Measurements from ENCODE around the gene SPECC1. TPM values are rescaled to one million over a fixed set of nuclear protein-coding genes. Genes with fewer than 3 reads are reported as not detected.
"Not testable (repeated sequence)": the region's sequence is repeated elsewhere in the genome, so short reads cannot be mapped to it uniquely, and the experiment has no call there.

SPECC1 gene
- total and polyA plus RNA-seq, 9 of the 15 experiments (the other 6 are each of a cell fraction or from before 2014, with no cell fraction given): 2.4 to 19.6 (median 14.7) TPM

DNA sequence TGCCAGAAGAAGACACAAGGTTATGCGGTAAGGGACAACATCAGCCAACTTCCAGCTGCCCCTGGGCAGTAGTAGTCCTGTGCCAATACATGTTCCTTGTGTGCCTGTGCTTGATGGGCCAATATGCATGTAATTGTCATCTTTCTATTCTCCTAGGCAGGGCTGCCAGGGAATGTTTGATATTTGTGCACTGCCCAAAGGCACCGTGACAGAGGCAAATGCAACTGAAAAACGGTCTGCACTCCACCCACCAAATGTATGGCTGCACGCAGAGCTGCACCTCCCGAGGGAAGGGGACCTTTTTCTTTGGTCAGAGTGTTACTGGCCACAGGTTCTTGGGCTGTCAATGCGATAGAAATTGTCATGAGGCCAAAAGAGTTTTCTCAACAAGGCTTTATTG, 251.1 kb downstream of the SPECC1 start (continued):
- no peak for TF ChIP-seq SLC30A9 (CRISPR knock-in tag; IDR thresholded peaks at IDR 0.05)
- no peak for TF ChIP-seq PURB (CRISPR knock-in tag; IDR thresholded peaks at IDR 0.05; ENCODE audit: low read depth)

DNA sequence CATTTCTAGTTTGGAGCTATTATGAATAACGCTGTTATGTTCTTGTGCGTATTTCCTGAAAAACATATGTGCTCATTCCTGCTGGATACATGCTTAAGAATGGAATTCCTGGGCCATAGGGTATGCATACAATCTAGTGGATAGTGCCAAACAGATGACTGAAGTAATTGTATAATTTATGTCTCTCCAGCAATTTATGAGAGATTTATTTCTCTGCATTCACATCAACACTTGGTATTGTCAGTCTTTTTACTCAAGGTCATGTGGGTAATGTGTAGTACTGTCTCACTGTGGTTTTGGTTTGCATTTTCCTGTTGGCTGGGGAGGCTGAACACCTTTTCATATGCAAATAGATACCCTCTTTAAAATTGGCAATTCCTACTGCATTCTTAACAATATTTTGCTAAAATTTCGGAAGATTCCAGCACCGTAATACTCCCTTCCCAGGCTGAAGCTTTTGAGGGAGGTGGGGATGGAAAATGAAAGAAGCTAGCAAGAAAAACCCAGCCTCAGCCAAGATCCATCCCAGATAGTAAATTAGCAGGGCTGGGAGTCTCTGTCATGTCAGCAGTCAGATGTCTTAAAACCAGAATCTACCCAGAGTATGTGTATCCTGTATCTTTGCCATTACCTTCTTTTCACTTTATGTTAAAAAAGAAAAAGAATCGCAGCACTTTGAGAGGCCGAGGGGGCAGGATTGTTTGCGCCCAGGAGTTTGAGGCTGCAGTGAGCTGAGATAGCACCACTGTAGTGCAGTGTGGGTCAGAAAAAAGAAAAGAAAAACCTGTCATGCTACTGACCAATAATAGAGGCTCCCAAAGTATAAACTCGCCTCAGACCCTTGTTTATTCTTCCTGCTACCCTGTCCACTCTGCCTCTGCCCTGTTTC, 253.3 kb downstream of the SPECC1 start:
- Histone ChIP-seq H3K27me3 (ENCODE audit: control insufficient read depth in 2 of 2, insufficient read depth in 2 of 2, low read length in 2 of 2) (no peaks in the 10 kb centered on the region), H3K4me1 (replicated peaks in 1 of 2; ENCODE audit: control insufficient read depth in 2 of 2, insufficient read depth in 2 of 2, low read length in 2 of 2) (peaks cover 4 to 8% of the 10 kb centered on the region in 2 experiments; a peak in 4 of 5 replicates), H3K4me2 (ENCODE audit: insufficient read depth, low read length) (no peak overlapping the region), H3K36me3 (ENCODE audit: control insufficient read depth, insufficient read depth, low read length) (peaks cover 10% of the 10 kb centered on the region; the same call in 2 of the 3 replicates), H3K9ac (ENCODE audit: insufficient read depth in 1 of 2, low read depth in 2 of 2, low read length in 2 of 2) (no peak overlapping the region), H4K20me1 (replicated peaks; ENCODE audit: control insufficient read depth, insufficient read depth, low read length) (no peaks in the 10 kb centered on the region), H3K4me3 (no peak overlapping the region), H2AFZ (ENCODE audit: low read depth, low read length) (no peak overlapping the region), H3K9me1 (ENCODE audit: control insufficient read depth, insufficient read depth, low read length) (no peaks in the 10 kb centered on the region), H3K9me3 (replicated peaks; ENCODE audit: control insufficient read depth, insufficient read depth, low read depth, low read length) (no peaks in the 10 kb centered on the region), H3K79me2 (ENCODE audit: control insufficient read depth, insufficient read depth, low read length) (no peaks in the 10 kb centered on the region), H3K27ac (ENCODE audit: extremely low read depth, low read depth, low read length) (no peak overlapping the region)
- ChIA-PET CTCF (ENCODE audit: low intra/inter-chr PET ratio) (no interaction called here), POLR2A (interaction anchor here (0.6 kb wide), 1 partner anchor 9 kb away, joined by 3 read pairs; no protein-coding TSS in a partner anchor)
- TF ChIP-seq CBX2 (IDR thresholded peaks at IDR 0.05; ENCODE audit: insufficient read depth, low read length, poor library complexity, severe bottlenecking) (no peak), PURB (CRISPR knock-in tag; IDR thresholded peaks at IDR 0.05; ENCODE audit: low read depth) (no peak)
- TF ChIP-seq, protein P1, sequence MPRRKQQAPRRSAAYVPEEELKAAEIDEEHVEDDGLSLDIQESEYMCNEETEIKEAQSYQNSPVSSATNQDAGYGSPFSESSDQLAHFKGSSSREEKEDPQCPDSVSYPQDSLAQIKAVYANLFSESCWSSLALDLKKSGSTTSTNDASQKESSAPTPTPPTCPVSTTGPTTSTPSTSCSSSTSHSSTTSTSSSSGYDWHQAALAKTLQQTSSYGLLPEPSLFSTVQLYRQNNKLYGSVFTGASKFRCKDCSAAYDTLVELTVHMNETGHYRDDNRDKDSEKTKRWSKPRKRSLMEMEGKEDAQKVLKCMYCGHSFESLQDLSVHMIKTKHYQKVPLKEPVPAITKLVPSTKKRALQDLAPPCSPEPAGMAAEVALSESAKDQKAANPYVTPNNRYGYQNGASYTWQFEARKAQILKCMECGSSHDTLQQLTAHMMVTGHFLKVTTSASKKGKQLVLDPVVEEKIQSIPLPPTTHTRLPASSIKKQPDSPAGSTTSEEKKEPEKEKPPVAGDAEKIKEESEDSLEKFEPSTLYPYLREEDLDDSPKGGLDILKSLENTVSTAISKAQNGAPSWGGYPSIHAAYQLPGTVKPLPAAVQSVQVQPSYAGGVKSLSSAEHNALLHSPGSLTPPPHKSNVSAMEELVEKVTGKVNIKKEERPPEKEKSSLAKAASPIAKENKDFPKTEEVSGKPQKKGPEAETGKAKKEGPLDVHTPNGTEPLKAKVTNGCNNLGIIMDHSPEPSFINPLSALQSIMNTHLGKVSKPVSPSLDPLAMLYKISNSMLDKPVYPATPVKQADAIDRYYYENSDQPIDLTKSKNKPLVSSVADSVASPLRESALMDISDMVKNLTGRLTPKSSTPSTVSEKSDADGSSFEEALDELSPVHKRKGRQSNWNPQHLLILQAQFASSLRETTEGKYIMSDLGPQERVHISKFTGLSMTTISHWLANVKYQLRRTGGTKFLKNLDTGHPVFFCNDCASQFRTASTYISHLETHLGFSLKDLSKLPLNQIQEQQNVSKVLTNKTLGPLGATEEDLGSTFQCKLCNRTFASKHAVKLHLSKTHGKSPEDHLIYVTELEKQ (CRISPR knock-in tag; IDR thresholded peaks at IDR 0.05): no peak
- TF ChIP-seq, protein P2, sequence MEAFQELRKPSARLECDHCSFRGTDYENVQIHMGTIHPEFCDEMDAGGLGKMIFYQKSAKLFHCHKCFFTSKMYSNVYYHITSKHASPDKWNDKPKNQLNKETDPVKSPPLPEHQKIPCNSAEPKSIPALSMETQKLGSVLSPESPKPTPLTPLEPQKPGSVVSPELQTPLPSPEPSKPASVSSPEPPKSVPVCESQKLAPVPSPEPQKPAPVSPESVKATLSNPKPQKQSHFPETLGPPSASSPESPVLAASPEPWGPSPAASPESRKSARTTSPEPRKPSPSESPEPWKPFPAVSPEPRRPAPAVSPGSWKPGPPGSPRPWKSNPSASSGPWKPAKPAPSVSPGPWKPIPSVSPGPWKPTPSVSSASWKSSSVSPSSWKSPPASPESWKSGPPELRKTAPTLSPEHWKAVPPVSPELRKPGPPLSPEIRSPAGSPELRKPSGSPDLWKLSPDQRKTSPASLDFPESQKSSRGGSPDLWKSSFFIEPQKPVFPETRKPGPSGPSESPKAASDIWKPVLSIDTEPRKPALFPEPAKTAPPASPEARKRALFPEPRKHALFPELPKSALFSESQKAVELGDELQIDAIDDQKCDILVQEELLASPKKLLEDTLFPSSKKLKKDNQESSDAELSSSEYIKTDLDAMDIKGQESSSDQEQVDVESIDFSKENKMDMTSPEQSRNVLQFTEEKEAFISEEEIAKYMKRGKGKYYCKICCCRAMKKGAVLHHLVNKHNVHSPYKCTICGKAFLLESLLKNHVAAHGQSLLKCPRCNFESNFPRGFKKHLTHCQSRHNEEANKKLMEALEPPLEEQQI (IDR thresholded peaks at IDR 0.05): no peak
- intact Hi-C loops (cut with micrococcal nuclease): no loop called here
- 81% methylated on average over 8 of the region's 8 CpGs for WGBS (ENCODE audit: insufficient coverage, low coverage, missing lambda C conversion rate)
- FAIRE-seq (no peak), DNase-seq (ENCODE audit: extremely low read depth in 1 of 4, low spot score in 3 of 4) (no peak), ATAC-seq (no peak)
- in situ Hi-C loops (cut with MboI): no loop called here
- BruUV-seq (replicated peaks): no TSS peak

DNA sequence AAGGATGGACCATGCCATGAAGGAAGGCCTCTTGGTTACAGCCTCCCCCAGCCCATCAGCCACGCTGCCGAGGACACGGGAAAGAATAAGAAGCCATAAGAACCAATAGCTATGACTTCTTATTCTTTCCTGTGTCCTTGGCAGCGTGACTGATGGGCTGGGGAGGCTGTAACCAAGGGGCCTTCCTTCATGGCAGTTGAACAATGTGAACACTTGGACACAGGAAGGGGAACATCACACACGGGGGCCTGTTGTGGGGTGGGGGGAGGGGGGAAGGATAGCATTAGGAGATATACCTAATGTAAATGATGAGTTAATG, 253.9 kb downstream of the SPECC1 start:
- ATAC-seq; H2AFZ ChIP-seq (ENCODE audit: low read depth, low read length); H3K79me2 ChIP-seq (ENCODE audit: control insufficient read depth, insufficient read depth, low read length); H3K9ac ChIP-seq (ENCODE audit: insufficient read depth in 1 of 2, low read depth in 2 of 2, low read length in 2 of 2); in situ Hi-C loops (cut with MboI); H3K4me3 ChIP-seq; FAIRE-seq; CTCF ChIA-PET (ENCODE audit: low intra/inter-chr PET ratio); DNase-seq (ENCODE audit: extremely low read depth in 1 of 4, low spot score in 3 of 4); H3K4me2 ChIP-seq (ENCODE audit: insufficient read depth, low read length); H3K27me3 ChIP-seq (ENCODE audit: control insufficient read depth in 2 of 2, insufficient read depth in 2 of 2, low read length in 2 of 2); H3K9me1 ChIP-seq (ENCODE audit: control insufficient read depth, insufficient read depth, low read length); BruUV-seq (replicated peaks); intact Hi-C loops (cut with micrococcal nuclease); H4K20me1 ChIP-seq (replicated peaks; ENCODE audit: control insufficient read depth, insufficient read depth, low read length); H3K27ac ChIP-seq (ENCODE audit: extremely low read depth, low read depth, low read length); H3K36me3 ChIP-seq (ENCODE audit: control insufficient read depth, insufficient read depth, low read length); H3K9me3 ChIP-seq (replicated peaks; ENCODE audit: control insufficient read depth, insufficient read depth, low read depth, low read length): not testable (repeated sequence)
- POLR2A ChIA-PET: interaction anchor here (0.6 kb wide), 1 partner anchor 9 kb away, joined by 3 read pairs; no protein-coding TSS in a partner anchor
- 80% methylated on average over 4 of the region's 5 CpGs for WGBS (ENCODE audit: insufficient coverage, low coverage, missing lambda C conversion rate)
- H3K4me1 ChIP-seq (replicated peaks in 1 of 2; ENCODE audit: control insufficient read depth in 2 of 2, insufficient read depth in 2 of 2, low read length in 2 of 2): peaks cover 4 to 14% of the 10 kb centered on the region in 2 experiments; a peak in 4 of 5 replicates
